ENCODE measurements around the gene ROBO3. TPM values are rescaled to one million over a fixed set of nuclear protein-coding genes. Genes with fewer than 3 reads are reported as not detected.

Gene ROBO3
- total and polyA plus RNA-seq, 12 donors: 1.7 to 87.4 (median 19.1) TPM

- no peak for TF ChIP-seq CTCF (IDR thresholded peaks at IDR 0.05)
- TF ChIP-seq POLR2A (IDR thresholded peaks at IDR 0.05): no peak
- Histone ChIP-seq H3K9me3 (replicated peaks in 1 of 3) (no peaks in the 10 kb centered on the region), H3K27me3 (no peaks in the 10 kb centered on the region), H3K27ac (no peak overlapping the region), H3K4me1 (replicated peaks in 1 of 2) (peaks cover 2% of the 10 kb centered on the region in 2 donors), H3K36me3 (replicated peaks in 1 of 2) (no peaks in the 10 kb centered on the region), H3K4me3 (no peak overlapping the region)
- intact Hi-C loops (cut with DNase I): no loop called here
- 78 to 83% (median 80%) methylated on average over 3 of the region's 3 CpGs for WGBS, 4 donors
- DNase-seq: no peak
Measured at GRCh38 chr11:124915541-124916369, 50.5 kb downstream of the ROBO3 start.

- Histone ChIP-seq H3K27ac (no peak overlapping the region), H3K4me1 (replicated peaks in 1 of 2) (peaks cover 7 to 8% of the 10 kb centered on the region in 2 donors), H3K4me3 (no peak overlapping the region), H3K36me3 (replicated peaks in 1 of 2) (no peaks in the 10 kb centered on the region), H3K9me3 (replicated peaks in 1 of 3) (no peaks in the 10 kb centered on the region), H3K27me3 (no peaks in the 10 kb centered on the region)
- intact Hi-C loops (cut with DNase I): no loop called here
- DNase-seq: no peak
- no peak for TF ChIP-seq POLR2A (IDR thresholded peaks at IDR 0.05)
Measured at GRCh38 chr11:124916370-124916710, 51.1 kb downstream of the ROBO3 start.

GRCh38 chr11:124917115-124917637 is 51.9 kb downstream of the ROBO3 start:
- no peak for TF ChIP-seq CTCF (IDR thresholded peaks at IDR 0.05)
- no peak for TF ChIP-seq POLR2A (IDR thresholded peaks at IDR 0.05)
- Histone ChIP-seq H3K27ac (no peak overlapping the region), H3K4me3 (no peak overlapping the region), H3K27me3 (no peaks in the 10 kb centered on the region), H3K4me1 (replicated peaks in 1 of 2) (peaks cover 7 to 9% of the 10 kb centered on the region in 2 donors), H3K36me3 (replicated peaks in 1 of 2) (no peaks in the 10 kb centered on the region), H3K9me3 (replicated peaks in 1 of 3) (no peaks in the 10 kb centered on the region)
- intact Hi-C loops (cut with DNase I): no loop called here
- WGBS, 4 donors: 77 to 82% (median 78%) methylated on average over 4 to 6 of the region's 6 CpGs
- no peak for DNase-seq

- Histone ChIP-seq H3K36me3 (replicated peaks in 1 of 2) (no peaks in the 10 kb centered on the region), H3K4me3 (no peak within 1 kb of the TSS), H3K9me3 (replicated peaks in 1 of 3) (no peaks in the 10 kb centered on the region), H3K27me3 (no peaks in the 10 kb centered on the region), H3K4me1 (replicated peaks in 1 of 2) (peaks cover 7 to 9% of the 10 kb centered on the region in 2 donors), H3K27ac (no peak within 1 kb of the TSS)
- TF ChIP-seq CTCF (IDR thresholded peaks at IDR 0.05) (no peak), POLR2A (IDR thresholded peaks at IDR 0.05) (no peak)
- no peak for DNase-seq
- intact Hi-C loops (cut with DNase I): no loop called here
- 86 to 89% (median 87%) methylated on average over 3 of the region's 3 CpGs for WGBS, 4 donors
Measured at GRCh38 chr11:124918950-124919349, 53.7 kb downstream of the ROBO3 start, which contains the start of gene HEPN1. Gene HEPN1, plus strand, starts transcription at chr11:124919250.
